ENCODE results near the gene TBCE. TPM values are rescaled to one million over a fixed set of nuclear protein-coding genes. Genes with fewer than 3 reads are reported as not detected.

Gene TBCE
- total RNA-seq, 2 experiments from 2014 or later = 21.8 to 24.0 TPM

- H3K9me3 Mint-ChIP-seq = no peaks in the 10 kb centered on the region
- H3K36me3 Mint-ChIP-seq (ENCODE audit: low read depth) = no peaks in the 10 kb centered on the region
- H3K27ac Mint-ChIP-seq = no peak overlapping the region
- H3K4me3 Mint-ChIP-seq = no peak overlapping the region
- ChIA-PET POLR2A (no interaction called here), CTCF (interaction anchor here (0.6 to 2.1 kb wide), 3 partner anchors 8 to 152 kb away, joined by 3 to 8 read pairs (median 4); no protein-coding TSS in a partner anchor)
- TF ChIP-seq CTCF (IDR thresholded peaks at IDR 0.05) = no peak
- H3K27me3 Mint-ChIP-seq = no peaks in the 10 kb centered on the region
- DNase-seq (no peak), ATAC-seq (no peak)
- H3K4me1 Mint-ChIP-seq (ENCODE audit: low read depth) = peaks cover 9% of the 10 kb centered on the region
- intact Hi-C loops (cut with micrococcal nuclease) = no loop called here
Measured at GRCh38 chr1:235407419-235407818, 40.2 kb downstream of the TBCE start.

- CTCF ChIA-PET = interaction anchor here (1.0 kb wide), 1 partner anchor 9 kb away, joined by 9 read pairs; no protein-coding TSS in a partner anchor
- intact Hi-C loops (cut with micrococcal nuclease) = no loop called here
- no peak overlapping the region for H3K4me3 Mint-ChIP-seq
Measured at GRCh38 chr1:235408503-235408960, 41.3 kb downstream of the TBCE start.

GRCh38 chr1:235409042-235409820 lies 42.0 kb downstream of the TBCE start:
- H3K9me3 Mint-ChIP-seq = no peaks in the 10 kb centered on the region
- no peak overlapping the region for H3K4me3 Mint-ChIP-seq
- ChIA-PET POLR2A (no interaction called here), CTCF (interaction anchor here (1.0 kb wide), 1 partner anchor 8 kb away, joined by 9 read pairs; no protein-coding TSS in a partner anchor)
- no peak for TF ChIP-seq CTCF (IDR thresholded peaks at IDR 0.05)
- no peak for DNase-seq
- peaks cover under 1% of the 10 kb centered on the region for H3K36me3 Mint-ChIP-seq (ENCODE audit: low read depth)
- peaks cover 9% of the 10 kb centered on the region for H3K4me1 Mint-ChIP-seq (ENCODE audit: low read depth)
- no peak overlapping the region for H3K27ac Mint-ChIP-seq
- intact Hi-C loops (cut with micrococcal nuclease) = no loop called here
- H3K27me3 Mint-ChIP-seq = no peaks in the 10 kb centered on the region
- ATAC-seq = no peak

More at GRCh38 chr1:235408503-235408960, 41.3 kb downstream of the TBCE start:
- Mint-ChIP-seq H3K36me3 (ENCODE audit: low read depth) (no peaks in the 10 kb centered on the region), H3K9me3 (no peaks in the 10 kb centered on the region), H3K27me3 (no peaks in the 10 kb centered on the region), H3K4me1 (ENCODE audit: low read depth) (peaks cover 9% of the 10 kb centered on the region), H3K27ac (no peak overlapping the region)
- no peak for DNase-seq
- no peak for ATAC-seq
- POLR2A ChIA-PET = no interaction called here
- TF ChIP-seq CTCF (IDR thresholded peaks at IDR 0.05) = no peak

GRCh38 chr1:235410467-235410866 lies 43.2 kb downstream of the TBCE start:
- DNase-seq (no peak), ATAC-seq (no peak)
- no peak overlapping the region for H3K4me3 Mint-ChIP-seq
- ChIA-PET CTCF (interaction anchor here (0.8 to 0.9 kb wide), 2 partner anchors 94 to 157 kb away, joined by 3 read pairs; no protein-coding TSS in a partner anchor), POLR2A (no interaction called here)
- no peaks in the 10 kb centered on the region for H3K9me3 Mint-ChIP-seq
- TF ChIP-seq CTCF (IDR thresholded peaks at IDR 0.05) = no peak
- intact Hi-C loops (cut with micrococcal nuclease) = no loop called here
- peaks cover 5% of the 10 kb centered on the region for H3K36me3 Mint-ChIP-seq (ENCODE audit: low read depth)
- H3K4me1 Mint-ChIP-seq (ENCODE audit: low read depth) = peaks cover 11% of the 10 kb centered on the region
- H3K27ac Mint-ChIP-seq = no peak overlapping the region
- H3K27me3 Mint-ChIP-seq = no peaks in the 10 kb centered on the region
